ENCODE results near the gene ASIC4. TPM values are rescaled to one million over a fixed set of nuclear protein-coding genes. Genes with fewer than 3 reads are reported as not detected.

Gene ASIC4
- total and polyA plus RNA-seq, 2 of the 8 experiments (the other 6 are each of a cell fraction or from before 2014, with no cell fraction given): 0.12 to 0.22 TPM

DNA sequence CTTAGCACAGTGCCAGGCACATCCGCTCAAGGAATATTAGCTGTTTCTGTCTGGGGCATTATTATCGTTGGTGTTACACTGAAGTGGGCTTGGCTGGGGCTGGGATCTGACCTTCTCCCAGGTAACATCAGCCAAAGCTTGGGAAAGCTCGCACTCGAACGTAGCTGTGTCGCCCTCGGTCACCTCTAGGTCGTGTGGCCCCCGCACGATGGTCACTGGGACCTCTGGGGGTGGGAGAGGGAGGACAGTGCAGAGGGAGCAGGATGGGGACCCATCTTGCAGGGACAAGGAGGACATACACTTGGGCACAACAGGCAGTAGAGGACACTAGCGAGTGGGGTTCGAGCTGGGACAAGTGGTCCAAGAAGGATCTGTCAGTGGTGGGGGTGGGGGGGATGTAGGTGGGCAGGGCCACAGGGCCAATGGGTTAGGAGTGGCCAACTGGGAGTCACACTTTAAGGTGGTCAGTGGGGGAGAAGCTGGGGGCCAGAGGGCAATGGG, 39.2 kb downstream of the ASIC4 start:
- TF ChIP-seq RXRA (IDR thresholded peaks at IDR 0.05; ENCODE audit: insufficient read depth, low read depth, low read length) (no peak), KDM4A (IDR thresholded peaks at IDR 0.05; ENCODE audit: low read depth, low read length, severe bottlenecking) (no peak), NANOG (IDR thresholded peaks at IDR 0.05; ENCODE audit: insufficient read depth, low read depth, low read length, poor library complexity, severe bottlenecking) (no peak), KDM5A (IDR thresholded peaks at IDR 0.05; ENCODE audit: low read length) (no peak)
- no peak for DNase-seq (ENCODE audit: low read depth in 1 of 2, low spot score in 2 of 2)
- H2BK20ac ChIP-seq (ENCODE audit: low read length): no peak overlapping the region; the same call in 1 of the 2 replicates
- H2AK5ac ChIP-seq (ENCODE audit: low read depth, low read length): no peak overlapping the region
- H3K9me3 ChIP-seq (ENCODE audit: insufficient read depth in 2 of 2, low read depth in 1 of 2, low read length in 1 of 2): no peaks in the 10 kb centered on the region
- H3K4me2 ChIP-seq (ENCODE audit: insufficient read depth in 1 of 2, low read depth in 2 of 2, low read length in 2 of 2): peak overlapping the region; percentile 90 to 95; a peak in 3 of 4 replicates
- H3K14ac ChIP-seq (ENCODE audit: insufficient read length): no peak overlapping the region
- H3K18ac ChIP-seq (ENCODE audit: extremely low read depth, low read length): no peak overlapping the region
- no peak overlapping the region for H2AFZ ChIP-seq (ENCODE audit: low read length)
- H2BK12ac ChIP-seq (ENCODE audit: low read depth, low read length): peak overlapping the region; percentile 68; the same call in 1 of the 2 replicates
- H3K23me2 ChIP-seq (ENCODE audit: low read depth, low read length): peaks cover 17% of the 10 kb centered on the region; the same call in 1 of the 2 replicates
- no peak overlapping the region for H3K23ac ChIP-seq (ENCODE audit: insufficient read length)
- POLR2A ChIA-PET (ENCODE audit: partially characterized antibody): interaction anchor here (0.6 to 17.5 kb wide), 9 partner anchors 8 to 134 kb away, joined by 3 to 293 read pairs (median 4); partner anchors contain the start of genes CHPF, INHA, OBSL1 and STK11IP
- H3K79me2 ChIP-seq (ENCODE audit: control insufficient read depth in 1 of 2, insufficient read depth in 2 of 2, low read length in 2 of 2): no peaks in the 10 kb centered on the region
- no peak overlapping the region for H2BK120ac ChIP-seq (replicated peaks; ENCODE audit: low read depth, low read length)
- no peak overlapping the region for H4K8ac ChIP-seq (ENCODE audit: extremely low read depth, insufficient read depth, low read length)
- no peak for FAIRE-seq
- H3K27ac ChIP-seq (ENCODE audit: low read depth, low read length): no peak overlapping the region
- peak overlapping the region; percentile 72; the same call in 1 of the 2 replicates for H2BK15ac ChIP-seq (ENCODE audit: low read length)
- no peak overlapping the region for H3K9ac ChIP-seq (replicated peaks in 1 of 4; ENCODE audit: extremely low read depth in 1 of 4, low read depth in 3 of 4, low read length in 3 of 4)
- no peak overlapping the region for H3K4ac ChIP-seq (replicated peaks; ENCODE audit: insufficient read length, low read depth, low read length)
- H3K56ac ChIP-seq (replicated peaks; ENCODE audit: insufficient read length, low read depth, low read length): no peak overlapping the region
- peaks cover 0 to 15% (median 13%) of the 10 kb centered on the region in 4 experiments; a peak in 6 of 7 replicates for H3K27me3 ChIP-seq (replicated peaks in 1 of 4; ENCODE audit: control insufficient read depth in 3 of 4, extremely low read depth in 1 of 4, insufficient read depth in 3 of 4, low read length in 3 of 4)
- H3K4me3 ChIP-seq (ENCODE audit: extremely low read depth in 1 of 4, insufficient read depth in 2 of 4, low read depth in 3 of 4, low read length in 4 of 4): peak overlapping the region; percentile 58 to 77 (median 68); a peak in 5 of 8 replicates
- peaks cover 2% of the 10 kb centered on the region; the same call in 1 of the 2 replicates for H3K79me1 ChIP-seq (ENCODE audit: low read depth, low read length)
- CTCF ChIA-PET (ENCODE audit: partially characterized antibody): interaction anchor here (0.6 to 19.7 kb wide), 8 partner anchors 6 to 174 kb away, joined by 3 to 293 read pairs (median 4); partner anchors contain the start of genes CHPF, STK11IP and TMEM198
- peaks cover 0 to 7% of the 10 kb centered on the region in 2 experiments for H4K20me1 ChIP-seq (replicated peaks in 1 of 2; ENCODE audit: control insufficient read depth in 1 of 2, insufficient read depth in 2 of 2, low read length in 2 of 2)
- no peak overlapping the region for H4K5ac ChIP-seq (ENCODE audit: insufficient read length, low read depth, low read length)
- H3K36me3 ChIP-seq (ENCODE audit: control insufficient read depth in 2 of 4, insufficient read depth in 4 of 4, low read length in 3 of 4): peaks cover 0 to 13% (median 0%) of the 10 kb centered on the region in 4 experiments; a peak in 3 of 8 replicates
- WGBS, 2 experiments (ENCODE audit: extremely low coverage in 1 of 2, insufficient coverage in 1 of 2, insufficient read length in 1 of 2, insufficient replicate concordance in 2 of 2, low coverage in 1 of 2, low lambda C conversion rate in 2 of 2, missing lambda C conversion rate in 1 of 2): 75% methylated on average over 12 of the region's 12 CpGs; no CpG with 5 or more reads in 1 of the 2 experiments
- peaks cover 0 to 15% (median 8%) of the 10 kb centered on the region in 4 experiments; a peak in 6 of 7 replicates for H3K4me1 ChIP-seq (replicated peaks in 1 of 4; ENCODE audit: control insufficient read depth in 3 of 4, insufficient read depth in 4 of 4, low read length in 3 of 4)
- H2BK5ac ChIP-seq (ENCODE audit: low read depth, low read length): no peak overlapping the region
- H4K91ac ChIP-seq (replicated peaks; ENCODE audit: insufficient read length, low read length): no peak overlapping the region
